Spleen (tissue), 11 donors: ENCODE data around the gene RBM34. TPM values are rescaled to one million over a fixed set of nuclear protein-coding genes. Genes with fewer than 3 reads are reported as not detected.

Source experiments
- DNase-seq: peaks from one replicate; pipeline ENCODE4 v3.0.0-alpha.2; 2020
- H3K27ac ChIP-seq, 8 donors: fragments of 200-600 bp; sonication (generic) in 7 of 8; 1 replicate in 4 of 8; 2 replicates in 4 of 8; pipeline versions ENCODE4 v1.5.0 to v1.8.0; 2016 to 2021; ENCODE audit warnings: inconsistent platforms in 4 of 8, mild to moderate bottlenecking in 4 of 8, moderate library complexity in 1 of 8
- H3K27me3 ChIP-seq, 7 donors: fragments of 200-600 bp; sonication (generic) in 6 of 7; replicated peaks in 1 of 7; 1 replicate in 4 of 7; 2 replicates in 3 of 7; pipeline versions ENCODE4 v1.5.0 to v1.8.0; 2016 to 2021; ENCODE audit warnings: inconsistent platforms in 3 of 7, mild to moderate bottlenecking in 1 of 7
- H3K36me3 ChIP-seq, 6 donors: fragments of 200-600 bp; sonication (generic) in 5 of 6; 1 replicate in 4 of 6; 2 replicates in 2 of 6; pipeline versions ENCODE4 v1.5.0 to v1.8.0; 2016 to 2021; ENCODE audit warnings: inconsistent platforms in 2 of 6
- H3K4me1 ChIP-seq, 6 donors: fragments of 200-600 bp; sonication (generic) in 5 of 6; 1 replicate in 3 of 6; 2 replicates in 3 of 6; pipeline versions ENCODE4 v1.5.0 to v1.8.0; 2016 to 2021; ENCODE audit warnings: inconsistent platforms in 3 of 6
- H3K4me3 ChIP-seq, 8 donors: fragments of 200-600 bp; sonication (generic) in 7 of 8; 1 replicate in 4 of 8; 2 replicates in 4 of 8; pipeline versions ENCODE4 v1.5.0 to v1.8.0; 2016 to 2021; ENCODE audit warnings: inconsistent platforms in 4 of 8, mild to moderate bottlenecking in 4 of 8, moderate library complexity in 2 of 8
- H3K9me3 ChIP-seq, 8 donors: fragments of 200-600 bp; sonication (generic) in 7 of 8; 1 replicate in 4 of 8; 2 replicates in 4 of 8; pipeline versions ENCODE4 v1.5.0 to v1.8.0; 2016 to 2021; ENCODE audit warnings: inconsistent platforms in 4 of 8
- CTCF ChIP-seq, 11 experiments: fragments of 200-600 bp in 7 of 11; fragments of 450-650 bp in 4 of 11; sonication (generic) in 4 of 11; IDR thresholded peaks in 8 of 11; conservative IDR thresholded peaks in 3 of 11; 1 replicate in 7 of 11; 2 replicates in 4 of 11; pipeline versions ENCODE4 v1.4.0 to v1.8.0; 2016 to 2021; ENCODE audit warnings: antibody characterized with exemption in 11 of 11, inconsistent platforms in 4 of 11, mild to moderate bottlenecking in 1 of 11
- POLR2A ChIP-seq, 3 donors: fragments of 450-650 bp; IDR thresholded peaks; one replicate each; pipeline ENCODE4 v1.5.1; 2017; ENCODE audit warnings: antibody characterized with exemption in 3 of 3, mild to moderate bottlenecking in 1 of 3
- POLR2AphosphoS5 ChIP-seq, 3 donors: sonication (generic); formaldehyde crosslinking; IDR thresholded peaks; one replicate each; pipeline ENCODE4 v1.5.1; 2017; ENCODE audit warnings: antibody characterized with exemption in 3 of 3
- WGBS, 5 donors: extraction: QIAGEN DNeasy Blood & Tissue Kit in 3 of 5; methylation state at CpG; one replicate each; pipeline versions ENCODE4 v1.1.5 to v1.1.7; 2013 to 2018; 5-methylcytosine and 5-hydroxymethylcytosine counted together
- intact Hi-C: fragments of 100-400 bp; cut with DNase I; formaldehyde crosslinking; loops from one replicate; pipeline ENCODE4 v1.15.0; 2023; ENCODE audit warnings: low total_unique reads
- polyA plus RNA-seq, 3 donors: library from polyadenylated mRNA; stranded (reverse); fragments of 200-250 nt; gene quantifications; one replicate each; pipeline ENCODE4 v1.2.1, GENCODE V29; 2013
- total RNA-seq, 7 donors: library from RNA; depleted of rRNA in 3 of 7; stranded (reverse); fragments of >200 nt in 3 of 7; fragmentation: NEBNext Ultra II Directional in 4 of 7; extraction: Animal tissue kit (Norgen Biotek cat#: 25700) in 4 of 7; gene quantifications; one replicate each; pipeline versions ENCODE4 v1.1.0 to v1.2.1, GENCODE V29; 2016 to 2021
- donor health status: healthy with polysubstance abuse.
- donor health status: DM: no; HTN: no; CAD: no; lungs with moderate emphysema.
- donor health status: DM: no; HTN: no; CAD: no.
- donor health status: Bipolar disorder and iron deficiency.
- donor health status: healthy.
- donor health status: DM: no; HTN: no; CAD: no.
- donor health status: DM: yes; HTN: yes; CAD: no.

The RBM34 gene
- total and polyA plus RNA-seq, 10 donors: 24.7 to 107 (median 55.5) TPM

- Histone ChIP-seq H3K27ac (no peak overlapping the region), H3K9me3 (no peaks in the 10 kb centered on the region), H3K4me1 (no peaks in the 10 kb centered on the region), H3K4me3 (no peak overlapping the region), H3K36me3 (peaks cover 3 to 100% (median 75%) of the 10 kb centered on the region in 6 donors), H3K27me3 (no peaks in the 10 kb centered on the region)
- intact Hi-C loops: no loop called here
- DNase-seq: no peak
- 74 to 88% (median 82%) methylated on average over 4 of the region's 4 CpGs for WGBS, 5 donors
- TF ChIP-seq POLR2AphosphoS5 (IDR thresholded peaks at IDR 0.05) (no peak), POLR2A (IDR thresholded peaks at IDR 0.05) (no peak), CTCF (IDR thresholded peaks at IDR 0.05 in 8 of 11, conservative IDR thresholded peaks at IDR 0.05 in 3 of 11) (no peak)
Measured at GRCh38 chr1:235136111-235136510, 24.9 kb downstream of the RBM34 start.

GRCh38 chr1:235134171-235134570 is 26.9 kb downstream of the RBM34 start:
- H3K4me1 ChIP-seq: peaks cover 0 to 6% (median 4%) of the 10 kb centered on the region in 6 donors
- TF ChIP-seq POLR2AphosphoS5 (IDR thresholded peaks at IDR 0.05) (no peak), CTCF (IDR thresholded peaks at IDR 0.05 in 8 of 11, conservative IDR thresholded peaks at IDR 0.05 in 3 of 11) (no peak), POLR2A (IDR thresholded peaks at IDR 0.05) (no peak)
- no peak overlapping the region for H3K4me3 ChIP-seq
- H3K36me3 ChIP-seq: peaks cover 3 to 85% (median 59%) of the 10 kb centered on the region in 6 donors
- 97 to 98% (median 97%) methylated on average over 12 of the region's 12 CpGs for WGBS, 5 donors
- intact Hi-C loops: no loop called here
- DNase-seq: no peak
- no peaks in the 10 kb centered on the region for H3K9me3 ChIP-seq
- H3K27me3 ChIP-seq: no peaks in the 10 kb centered on the region
- H3K27ac ChIP-seq: no peak overlapping the region

GRCh38 chr1:235133086-235133485 is 28.0 kb downstream of the RBM34 start:
- Histone ChIP-seq H3K27ac (no peak overlapping the region), H3K9me3 (no peaks in the 10 kb centered on the region), H3K4me1 (peaks cover 0 to 12% (median 7%) of the 10 kb centered on the region in 6 donors), H3K36me3 (peaks cover 3 to 74% (median 51%) of the 10 kb centered on the region in 6 donors), H3K27me3 (no peaks in the 10 kb centered on the region), H3K4me3 (no peak overlapping the region)
- whole genome bisulfite sequencing, 5 donors: 93 to 98% (median 95%) methylated on average over 3 of the region's 3 CpGs
- TF ChIP-seq POLR2A (IDR thresholded peaks at IDR 0.05): no peak
- TF ChIP-seq POLR2AphosphoS5 (IDR thresholded peaks at IDR 0.05): no peak
- no peak for TF ChIP-seq CTCF (IDR thresholded peaks at IDR 0.05 in 8 of 11, conservative IDR thresholded peaks at IDR 0.05 in 3 of 11)
- intact Hi-C loops: no loop called here
- no peak for DNase-seq

- WGBS, 5 donors: 75 to 88% (median 80%) methylated on average over 6 of the region's 6 CpGs
- H3K36me3 ChIP-seq: peaks cover 3 to 63% (median 42%) of the 10 kb centered on the region in 6 donors
- no peak for TF ChIP-seq POLR2A (IDR thresholded peaks at IDR 0.05)
- no peak for TF ChIP-seq CTCF (IDR thresholded peaks at IDR 0.05 in 8 of 11, conservative IDR thresholded peaks at IDR 0.05 in 3 of 11)
- TF ChIP-seq POLR2AphosphoS5 (IDR thresholded peaks at IDR 0.05): no peak
- peaks cover 5 to 22% (median 18%) of the 10 kb centered on the region in 6 donors for H3K4me1 ChIP-seq
- intact Hi-C loops: no loop called here
- no peak overlapping the region for H3K27ac ChIP-seq
- DNase-seq: no peak
- no peaks in the 10 kb centered on the region for H3K27me3 ChIP-seq
- H3K4me3 ChIP-seq: no peak overlapping the region
- H3K9me3 ChIP-seq: no peaks in the 10 kb centered on the region
Measured at GRCh38 chr1:235131961-235132360, 29.1 kb downstream of the RBM34 start.
